DMS114 treated with DMSO at 0.1 percent for 48 hours (cell line): ENCODE results near the gene KLK13.

Experiments
- DNase-seq: peaks from one replicate; lab custom pipeline; 2025; ENCODE audit not compliant: unreplicated experiment; lab: John Stamatoyannopoulos, UW

The KLK13 gene

DNA sequence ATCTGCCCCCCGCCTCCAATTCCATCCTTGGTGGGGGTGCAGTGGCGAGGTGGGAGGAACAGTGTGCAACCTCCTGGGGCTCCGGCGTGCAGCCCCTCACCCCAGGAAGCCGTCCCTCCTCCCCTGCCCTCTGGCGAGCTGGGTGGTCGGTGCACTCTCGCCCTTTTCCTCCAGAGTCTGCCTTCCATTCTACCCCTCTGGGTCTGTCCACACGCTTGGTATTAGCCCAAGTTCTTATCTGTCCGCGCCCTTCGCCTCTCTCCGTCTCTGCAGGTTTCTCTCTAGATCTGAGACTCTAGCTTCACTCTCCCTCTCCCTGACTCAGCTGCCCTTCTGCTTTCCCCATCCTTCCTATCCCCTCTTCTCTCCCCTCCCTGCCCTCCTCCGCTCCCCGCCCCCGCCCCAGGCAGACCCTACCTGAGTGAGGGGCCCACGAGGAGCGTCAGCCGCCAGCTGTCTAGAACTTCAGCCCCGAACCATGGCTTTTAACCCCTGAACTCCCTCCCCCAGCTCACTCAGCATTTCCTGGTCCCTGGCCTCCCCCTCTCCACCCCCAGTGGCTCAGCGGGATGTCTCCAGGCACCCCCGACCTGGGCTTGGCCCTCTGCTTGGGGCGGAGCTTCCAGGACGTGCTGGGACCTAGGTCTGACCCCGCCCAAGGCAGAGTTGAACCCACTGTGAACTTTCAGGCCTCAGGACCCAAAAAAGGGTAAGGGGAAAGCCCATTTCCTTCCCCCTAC, 499 bp upstream of the KLK13 start:
- DNase-seq: no peak

DNA sequence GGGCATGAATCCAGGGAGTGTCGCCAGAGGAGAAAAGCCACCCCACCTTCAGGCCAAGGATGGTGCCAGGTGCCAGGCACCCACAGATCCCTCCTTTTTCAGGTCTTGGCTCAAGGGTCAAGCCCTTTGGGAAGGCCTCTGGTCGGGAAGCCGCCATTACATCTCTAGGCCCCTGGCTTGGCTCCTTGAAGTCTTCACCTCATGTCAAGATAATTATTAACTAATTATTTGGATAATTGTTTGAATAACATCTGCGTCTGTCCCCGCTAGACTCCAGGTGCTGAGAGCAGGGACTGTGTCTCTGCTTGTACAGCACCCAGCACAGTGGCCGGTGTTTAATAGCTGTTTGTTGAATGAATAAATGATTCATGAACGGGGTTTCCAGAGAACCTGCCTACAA, 1.2 kb downstream of the KLK13 start:
- DNase-seq: no peak

DNA sequence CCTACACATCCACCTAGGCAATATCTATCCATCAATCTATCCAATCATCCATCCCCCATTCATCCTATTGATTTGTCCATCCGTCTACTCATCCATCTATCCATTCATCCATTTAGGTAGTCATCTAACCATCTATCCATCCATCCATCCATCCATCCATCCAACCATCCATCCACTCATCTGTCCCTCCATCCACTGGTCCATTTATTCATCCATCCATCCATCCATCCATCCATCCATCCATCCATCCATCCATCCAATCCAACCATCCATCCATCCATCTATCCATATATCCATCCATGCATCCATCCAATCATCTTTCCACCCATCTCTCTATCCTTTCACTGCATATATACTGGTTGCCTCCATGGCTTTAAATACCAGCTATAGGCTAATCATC, 3.9 kb downstream of the KLK13 start:
- DNase-seq: no peak

DNA sequence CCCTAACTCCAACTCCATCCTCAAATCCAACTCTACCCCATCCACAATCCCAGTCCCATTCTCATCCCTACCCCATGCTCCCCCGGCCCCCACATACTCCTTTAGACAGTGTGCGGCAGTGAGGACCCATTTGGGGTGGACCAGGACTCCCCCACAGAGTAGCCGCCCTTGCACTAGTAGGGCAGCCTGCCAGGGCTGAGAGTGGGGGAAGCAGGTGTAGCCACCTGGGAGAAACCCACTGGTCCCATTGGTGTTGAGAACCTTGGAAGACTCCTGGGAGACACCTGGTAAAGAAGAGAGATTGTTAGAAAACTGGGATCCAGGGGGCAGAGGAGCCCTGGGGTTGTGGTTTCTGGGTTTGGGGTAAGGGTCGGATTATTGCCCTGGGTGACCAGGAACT, 4.6 kb downstream of the KLK13 start:
- no peak for DNase-seq

DNA sequence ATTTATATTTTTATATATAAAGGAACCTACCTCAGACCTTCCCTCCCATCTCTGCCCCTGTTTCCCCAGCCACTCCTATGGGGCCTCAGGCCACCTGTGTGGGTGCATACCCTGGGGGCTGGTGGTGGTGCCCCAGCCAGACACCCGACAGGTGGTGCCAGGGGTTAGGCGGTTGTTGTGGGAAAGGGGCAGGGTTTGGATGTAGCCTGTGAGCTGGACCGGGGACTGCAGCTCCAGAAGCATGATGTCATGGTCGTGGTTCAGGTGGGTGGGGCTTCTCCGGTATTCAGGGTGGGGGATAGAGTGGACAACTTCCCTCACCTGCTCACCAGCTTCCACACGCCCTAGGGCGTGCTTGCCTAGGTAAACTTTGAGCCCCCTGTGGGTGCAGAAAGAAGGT, 5.2 kb downstream of the KLK13 start:
- no peak for DNase-seq

DNA sequence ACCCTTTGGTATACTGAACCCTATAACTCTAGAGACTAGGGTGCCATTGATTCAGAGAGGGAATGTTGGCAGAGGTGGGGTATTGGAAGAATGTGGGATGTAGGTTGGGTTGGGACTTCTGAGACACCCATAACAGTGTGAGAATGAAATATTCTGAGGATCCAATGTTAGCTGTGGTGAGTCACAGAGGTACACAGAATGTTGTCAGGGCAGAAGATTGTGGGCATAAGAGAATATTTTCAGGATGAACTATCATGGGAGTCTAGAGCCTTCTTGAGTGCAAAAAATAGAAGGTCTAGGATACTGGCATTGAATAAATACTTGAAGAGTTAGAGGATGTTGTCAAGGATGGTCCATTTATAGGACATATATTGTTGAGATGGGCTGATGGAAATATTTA, 9.0 kb downstream of the KLK13 start:
- DNase-seq: no peak

DNA sequence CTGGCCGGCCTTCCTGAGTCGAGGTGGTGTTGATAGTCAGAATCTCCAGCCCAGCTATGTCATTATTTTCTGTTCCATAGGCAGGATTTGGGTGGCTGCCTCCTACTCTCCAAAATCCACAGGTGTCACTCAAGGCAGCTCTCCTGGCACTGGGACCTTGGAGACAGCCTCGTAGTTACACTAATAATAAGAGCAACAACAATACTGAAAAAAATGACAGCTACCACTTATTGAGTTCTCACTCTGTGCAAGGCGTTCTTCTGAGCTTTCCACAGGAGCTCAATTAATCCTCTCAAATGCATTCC, 17.9 kb downstream of the KLK13 start:
- no peak for DNase-seq

DNA sequence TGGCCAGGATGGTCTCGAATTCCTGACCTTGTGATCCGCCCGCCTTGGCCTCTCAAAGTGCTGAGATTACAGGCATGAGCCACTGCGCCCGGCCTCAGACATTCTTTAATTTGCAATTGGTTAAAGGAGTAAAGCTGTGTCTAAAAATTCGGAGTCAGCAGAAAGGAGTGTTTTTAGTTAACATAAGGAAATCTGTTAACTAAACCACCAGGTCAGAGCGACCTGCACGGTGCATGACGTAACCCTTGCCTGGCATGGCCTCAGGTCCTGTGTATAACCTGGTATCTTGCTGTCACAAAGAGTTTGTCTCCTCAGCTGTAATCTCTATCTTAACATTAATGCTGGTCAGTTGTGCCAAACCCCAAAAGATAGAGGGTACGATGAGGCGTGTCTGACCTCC, 20.6 kb downstream of the KLK13 start:
- DNase-seq: no peak

DNA sequence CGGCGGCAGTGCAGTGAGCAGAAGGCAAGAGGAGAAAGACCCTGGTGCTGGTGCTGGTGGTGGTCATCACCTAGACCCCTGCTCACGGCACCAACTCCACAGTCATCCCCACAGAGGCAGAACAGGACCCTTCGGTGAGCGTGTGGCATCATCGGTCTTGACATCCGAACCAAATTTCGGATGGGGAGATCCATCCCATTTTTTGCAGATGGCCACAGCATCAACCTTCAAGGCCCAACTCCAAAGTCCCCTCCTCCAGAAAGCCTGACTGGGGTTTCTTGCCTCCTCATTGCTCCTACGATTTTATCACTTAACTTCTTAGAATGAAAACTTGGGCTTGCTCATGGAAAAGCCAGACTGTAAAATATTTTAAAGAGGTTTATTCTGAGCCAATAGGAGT, 21.4 kb downstream of the KLK13 start:
- DNase-seq: no peak

DNA sequence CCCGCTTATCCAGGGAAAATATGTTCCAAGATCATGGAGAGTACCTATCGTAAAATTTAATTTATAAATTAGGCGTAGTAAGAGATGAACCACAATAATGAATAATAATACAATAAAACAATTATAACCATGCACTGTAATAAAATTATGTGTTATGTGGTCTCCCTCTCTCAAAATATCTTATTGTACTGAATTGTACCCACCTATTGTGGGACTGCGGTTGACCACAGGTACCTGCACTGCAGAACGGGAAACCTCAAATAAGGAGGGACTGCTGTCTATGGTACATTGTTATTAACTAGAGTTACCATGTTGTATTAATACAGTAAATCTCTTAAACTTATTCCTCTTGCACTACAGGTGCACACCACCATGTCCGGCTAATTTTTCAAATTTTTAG, 24.7 kb downstream of the KLK13 start:
- no peak for DNase-seq

DNA sequence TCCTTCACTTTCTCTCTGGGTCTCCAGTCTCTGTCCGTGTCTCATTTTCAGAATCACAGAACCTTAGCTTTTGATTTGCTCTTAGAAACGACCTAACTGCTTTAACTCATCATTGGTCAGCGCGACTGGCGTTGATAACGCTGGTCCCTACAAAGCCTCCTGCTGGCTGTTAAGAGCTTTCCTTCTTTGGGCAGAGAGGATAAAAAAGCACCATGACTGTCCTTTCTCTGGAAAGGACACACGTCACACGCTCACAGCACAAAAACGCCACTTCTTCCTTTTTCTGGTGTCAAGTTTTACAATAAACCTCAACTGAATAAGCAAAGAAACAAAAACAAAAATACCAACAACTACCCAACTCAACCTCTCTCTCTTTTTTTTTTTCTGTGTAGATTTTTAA, 28.4 kb downstream of the KLK13 start:
- no peak for DNase-seq

DNA sequence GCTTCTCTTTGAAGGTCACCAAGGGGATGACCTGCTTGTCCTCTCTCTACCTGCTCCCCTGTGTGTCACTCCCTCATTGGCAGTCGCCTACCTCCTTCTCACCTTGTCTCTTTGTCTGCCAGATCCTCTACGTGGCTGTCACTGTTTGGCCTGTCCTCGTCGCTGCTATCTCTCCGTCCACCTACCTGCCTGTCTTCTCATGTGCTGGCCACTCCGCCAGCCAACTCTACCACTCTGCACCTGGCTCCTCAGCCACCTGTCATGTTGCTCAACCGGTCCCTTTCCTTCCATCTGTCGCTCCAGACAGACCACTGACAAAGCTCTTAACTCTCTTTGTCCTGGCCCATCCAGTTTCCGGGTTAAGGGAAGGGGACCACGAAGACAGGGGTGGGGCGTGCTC, 30.2 kb downstream of the KLK13 start, which contains the start of gene KLK12:
TSS of gene KLK12 (minus strand) at position 299 of the 400 bp plus-strand sequence. CDS start 381 bp downstream, outside the sequence.
- DNase-seq: no peak

DNA sequence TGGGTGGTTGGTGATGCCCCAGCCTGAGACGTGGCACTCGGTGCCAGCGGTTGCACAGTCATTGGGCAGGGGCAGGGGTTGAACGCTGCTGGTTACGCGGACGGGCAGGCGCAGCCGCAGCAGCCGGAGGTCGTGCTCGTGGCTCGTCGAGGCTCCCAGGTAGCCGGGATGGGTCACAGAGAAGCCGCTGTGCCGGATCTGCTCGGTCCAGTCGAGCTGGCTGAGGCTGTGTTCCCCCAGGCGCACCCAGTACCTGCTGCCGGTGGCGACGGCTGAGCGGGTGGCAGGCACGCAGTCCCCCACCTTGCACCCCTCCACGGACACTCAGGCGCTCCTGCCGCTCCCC, 33.0 kb downstream of the KLK13 start:
- no peak for DNase-seq

DNA sequence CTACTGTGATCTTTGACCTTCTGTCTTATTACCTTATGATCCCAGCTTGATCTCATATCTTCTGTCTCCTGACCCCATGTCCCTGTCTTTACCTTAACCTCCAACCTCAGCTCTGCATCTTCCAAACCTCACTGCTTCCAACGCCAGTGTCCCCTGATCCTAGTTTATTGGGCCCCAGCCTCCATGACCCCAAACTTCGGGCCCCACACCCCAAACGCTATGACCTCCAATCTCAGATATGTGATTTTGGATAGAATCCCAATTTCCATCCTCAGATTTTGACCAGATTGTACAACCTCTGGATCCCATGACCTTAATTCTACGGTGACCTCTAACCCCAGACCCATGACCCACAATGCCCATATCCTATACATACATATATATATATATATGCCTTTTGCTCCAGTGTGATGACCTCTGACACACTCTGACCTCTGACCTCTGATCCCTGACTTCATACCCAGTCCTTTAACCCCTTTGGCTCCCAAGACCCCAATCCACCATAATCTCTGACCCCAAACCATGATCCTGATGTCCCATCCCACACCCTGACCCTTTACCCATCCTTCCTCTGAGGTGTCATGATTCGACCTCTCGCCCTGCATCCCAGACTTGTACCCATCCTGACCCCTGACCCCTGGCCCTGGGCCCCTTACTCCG, 33.5 kb downstream of the KLK13 start:
- DNase-seq: no peak

DNA sequence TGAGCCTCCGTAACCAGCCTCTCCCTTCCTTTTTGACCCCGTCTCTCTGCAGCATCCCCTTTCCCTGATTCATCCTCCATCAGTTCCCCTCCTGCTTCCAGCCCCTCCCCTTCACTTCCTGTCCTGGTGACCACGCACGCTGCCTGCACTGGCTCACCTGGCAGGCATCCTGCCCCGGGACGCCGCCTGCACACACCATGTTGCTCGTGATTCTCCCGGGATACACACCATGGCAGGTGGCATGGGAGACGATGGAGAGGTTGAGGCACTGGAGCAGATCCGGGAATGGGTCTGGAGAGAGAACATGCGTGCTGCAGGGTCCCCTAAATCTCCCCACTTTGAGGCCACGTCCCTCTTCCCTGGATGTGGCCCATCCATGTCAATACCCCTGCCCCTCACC, 34.3 kb downstream of the KLK13 start:
- DNase-seq: no peak

DNA sequence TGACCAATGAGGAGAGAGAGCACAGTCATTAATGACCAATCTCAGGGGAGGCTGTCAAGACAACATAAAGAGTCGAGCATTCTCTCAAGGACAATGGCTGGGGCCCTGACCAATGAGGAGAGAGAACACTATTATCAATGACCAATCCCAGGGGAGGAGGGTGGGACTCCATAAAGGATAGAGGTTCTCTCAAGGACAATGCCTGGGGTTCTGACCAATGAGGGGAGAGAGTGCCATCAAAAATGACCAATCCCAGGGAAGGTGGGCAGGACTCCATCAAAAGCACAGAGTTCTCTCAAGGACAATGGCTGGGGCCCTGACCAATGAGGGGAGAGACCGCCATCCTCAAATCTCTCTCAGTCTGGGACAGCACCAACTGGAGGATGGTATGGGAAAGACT, 35.2 kb downstream of the KLK13 start:
- no peak for DNase-seq

DNA sequence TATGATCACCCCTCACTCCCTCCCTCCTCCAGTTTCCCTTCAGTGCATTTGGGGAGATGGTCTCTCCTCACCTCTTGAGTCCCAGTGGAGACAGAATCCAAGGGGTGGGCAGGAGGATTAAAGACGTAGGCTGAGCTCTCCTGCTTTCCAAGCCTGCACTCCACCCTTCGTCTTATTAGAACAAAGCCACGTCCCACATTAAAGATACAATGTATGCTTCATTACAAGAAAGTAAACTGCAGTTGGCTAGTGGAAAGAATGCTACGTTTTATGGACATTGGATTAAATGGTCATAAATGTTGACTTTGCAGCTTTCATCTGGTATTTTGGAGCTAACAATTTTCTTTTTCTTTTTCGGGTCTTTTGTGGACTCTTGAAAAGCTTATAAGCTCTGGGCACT, 37.0 kb downstream of the KLK13 start:
- DNase-seq: no peak

DNA sequence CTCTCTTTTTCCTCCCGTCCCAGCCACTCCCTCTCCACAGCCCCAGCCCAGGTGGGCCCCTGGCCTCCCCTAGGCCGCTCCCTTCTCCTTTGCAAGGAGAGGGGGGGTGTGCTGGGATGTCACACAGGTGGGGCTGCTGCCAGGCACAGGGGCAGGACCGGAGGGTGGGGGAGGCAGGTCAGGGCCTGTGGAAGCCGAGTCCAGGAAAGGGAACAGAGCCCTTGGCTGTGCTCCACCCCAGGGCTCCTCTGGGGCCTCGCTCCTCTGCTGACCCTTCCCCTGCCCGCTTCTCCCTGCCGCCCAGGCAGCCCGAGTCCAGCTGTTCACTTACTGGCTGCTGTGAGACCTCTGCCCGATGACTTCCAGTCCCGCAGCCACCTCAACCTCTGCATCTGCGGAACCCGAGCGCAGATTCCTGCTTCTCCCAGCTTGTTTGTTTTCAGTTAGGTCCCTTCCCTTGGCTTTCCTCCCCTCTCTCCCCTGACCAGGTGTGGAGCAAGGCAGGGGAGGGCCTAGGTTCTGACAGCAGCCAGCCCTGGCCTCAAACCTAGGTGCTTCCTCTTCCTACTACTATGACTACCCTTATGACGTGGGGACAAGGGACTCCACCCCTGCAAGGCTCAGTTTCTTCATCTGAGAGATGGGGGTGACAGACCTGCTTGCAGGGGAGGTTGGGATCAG, 37.6 kb downstream of the KLK13 start:
- no peak for DNase-seq

DNA sequence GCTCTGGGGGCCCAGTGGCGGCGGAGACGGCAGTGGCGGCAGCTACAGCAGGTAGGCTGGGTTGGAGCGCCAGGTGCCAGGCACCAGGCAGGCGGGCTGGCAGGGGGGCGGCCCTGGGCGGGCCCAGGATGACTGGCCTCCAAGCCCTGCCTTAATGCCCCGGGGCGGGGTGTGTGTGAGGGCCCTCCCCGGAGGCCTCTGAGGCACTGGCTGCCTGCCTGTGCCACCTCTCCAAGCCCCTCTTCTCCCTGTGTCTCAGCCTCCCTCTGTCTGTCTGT, 38.4 kb downstream of the KLK13 start, which contains the start of gene KLK11:
TSS of gene KLK11 (minus strand) at position 63 of the 278 bp plus-strand sequence. CDS start 985 bp downstream, outside the sequence.
- no peak for DNase-seq

DNA sequence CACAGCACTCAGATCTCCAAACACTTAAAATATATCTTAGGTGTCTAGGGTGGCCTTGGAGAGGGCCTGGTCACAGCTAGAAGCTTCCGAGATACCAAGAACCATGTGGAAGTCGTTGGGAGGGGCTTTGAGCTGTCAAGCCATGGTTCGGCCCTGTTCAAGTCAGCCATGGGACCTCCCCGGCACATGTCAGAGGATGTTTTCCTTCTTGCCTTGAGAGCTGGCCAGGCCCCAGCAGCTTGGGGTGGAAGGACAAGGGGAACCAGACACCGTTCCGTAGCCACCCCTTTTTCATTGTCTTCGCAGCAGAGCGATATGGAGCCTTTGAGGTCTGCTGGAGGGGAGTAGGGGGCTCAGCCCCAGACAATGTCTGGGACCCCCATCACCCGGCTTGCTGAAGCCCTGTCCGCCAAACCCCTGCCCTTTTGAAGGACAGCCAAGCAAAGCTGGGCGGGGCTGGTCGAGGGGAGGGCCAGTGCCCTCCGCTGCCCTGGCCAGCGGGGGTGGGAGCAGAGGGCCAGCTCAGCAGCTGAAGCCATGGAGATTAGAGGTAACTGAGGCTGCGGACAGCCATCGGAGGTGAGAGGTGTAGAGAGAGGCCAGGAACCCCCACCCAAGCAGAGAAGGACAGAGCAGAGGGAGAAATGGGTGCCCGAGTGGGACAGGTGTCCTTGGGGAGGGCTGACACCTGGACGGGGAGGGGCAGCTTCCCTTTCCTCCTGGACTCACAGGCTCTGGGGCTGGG, 38.9 kb downstream of the KLK13 start:
- DNase-seq: no peak

DNA sequence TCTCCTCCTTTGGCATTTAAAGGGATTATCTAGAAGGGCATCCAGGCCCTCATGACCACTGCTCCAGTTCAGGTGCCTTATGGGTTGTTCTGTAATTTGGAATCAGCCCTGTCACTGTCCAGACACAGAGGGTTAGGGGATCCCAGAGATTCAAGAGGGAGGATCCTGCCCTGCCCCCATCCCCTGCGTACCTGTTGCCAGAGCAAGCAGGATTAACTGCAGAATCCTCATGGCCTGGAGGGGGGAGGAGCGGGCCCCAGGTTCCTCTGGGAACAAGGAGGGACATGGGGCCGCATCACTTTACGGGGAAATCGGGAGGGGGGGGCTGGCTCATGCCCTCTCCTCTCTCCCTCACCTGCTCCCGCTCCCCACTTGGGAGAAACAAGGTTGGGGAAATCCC, 39.5 kb downstream of the KLK13 start:
- no peak for DNase-seq

DNA sequence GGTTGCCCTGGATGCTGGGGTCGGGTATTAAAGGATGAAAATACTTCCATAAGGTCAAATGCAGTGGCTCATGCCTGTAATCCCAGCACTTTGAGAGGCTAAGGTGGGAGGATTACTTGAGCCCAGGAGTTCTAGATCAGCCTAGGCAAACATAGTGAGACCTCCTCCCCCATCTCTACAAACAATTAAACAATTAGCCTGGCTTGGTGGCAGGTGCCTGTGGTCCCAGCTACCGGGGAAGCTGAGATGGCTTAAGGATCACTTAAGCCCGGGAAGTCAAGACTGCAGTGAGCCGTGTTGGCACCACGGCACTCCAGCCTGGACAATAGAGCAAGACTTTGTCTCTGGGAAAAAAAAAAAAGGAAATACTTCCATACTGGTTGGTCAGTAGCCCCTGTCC, 40.0 kb downstream of the KLK13 start:
- DNase-seq: no peak
